GM12878 (cell line): ENCODE measurements around the gene WDR91. TPM values are rescaled to one million over a fixed set of nuclear protein-coding genes. Genes with fewer than 3 reads are reported as not detected.
A peak's percentile ranks its signal among the peaks of the same experiment; 100 is the strongest.

Experiments
- ATF3 ChIP-seq: IDR thresholded peaks from 2 replicates; pipeline ENCODE4 v1.6.1; 2011; ENCODE audit warnings: low read depth, mild to moderate bottlenecking, low read length, moderate library complexity, borderline replicate concordance; ENCODE audit errors: extremely low read depth
- BHLHE40 ChIP-seq, 2 experiments: fragments of 450-650 bp in 1 of 2; IDR thresholded peaks; 2 replicates each; pipeline ENCODE4 v1.6.1; 2011 to 2017; ENCODE audit warnings: low read depth in 2 of 2, borderline replicate concordance in 1 of 2, improper control_type of control experiment in 1 of 2, low read length in 1 of 2, mild to moderate bottlenecking in 1 of 2
- CBFB ChIP-seq: IDR thresholded peaks from 2 replicates; pipeline ENCODE4 v1.6.1; 2016; ENCODE audit warnings: antibody characterized with exemption, low read depth
- IKZF2 ChIP-seq, 2 experiments: fragments of 450-650 bp; IDR thresholded peaks; 2 replicates each; pipeline ENCODE4 v1.6.1; 2017; ENCODE audit warnings: mild to moderate bottlenecking in 2 of 2, moderate library complexity in 2 of 2
- KDM1A ChIP-seq: fragments of 200-600 bp; sonication (generic); IDR thresholded peaks from 2 replicates; pipeline ENCODE4 v1.6.1; 2016; ENCODE audit warnings: borderline replicate concordance
- MLLT1 ChIP-seq: fragments of 450-650 bp; IDR thresholded peaks from 2 replicates; pipeline ENCODE4 v1.6.1; 2016; ENCODE audit warnings: mild to moderate bottlenecking
- NKRF ChIP-seq: fragments of 450-650 bp; conservative IDR thresholded peaks from 2 replicates; pipeline ENCODE4 v1.6.1; 2017; ENCODE audit warnings: mild to moderate bottlenecking, moderate library complexity
- NR2C2 ChIP-seq: IDR thresholded peaks from 2 replicates; pipeline ENCODE4 v1.6.1; 2011; ENCODE audit warnings: borderline replicate concordance, low read depth; ENCODE audit not compliant: control insufficient read depth, insufficient read length
- PML ChIP-seq: IDR thresholded peaks from 2 replicates; pipeline ENCODE4 v1.6.1; 2012; ENCODE audit warnings: low read length, inconsistent platforms
- POLR2A ChIP-seq: IDR thresholded peaks from 2 replicates; pipeline ENCODE4 v1.6.1; 2011; ENCODE audit warnings: low read depth, mild to moderate bottlenecking, low read length
- POLR2AphosphoS2 ChIP-seq: IDR thresholded peaks from 2 replicates; pipeline ENCODE4 v1.6.1; 2011; ENCODE audit warnings: low read depth, mild to moderate bottlenecking, low read length, improper control_type of control experiment, moderate library complexity
- REST ChIP-seq: IDR thresholded peaks from 2 replicates; pipeline ENCODE4 v1.6.1; 2012; ENCODE audit warnings: mild to moderate bottlenecking, low read depth, low read length
- RUNX3 ChIP-seq: IDR thresholded peaks from 2 replicates; pipeline ENCODE4 v1.6.1; 2012; ENCODE audit warnings: low read length, inconsistent platforms
- SIN3A ChIP-seq: IDR thresholded peaks from 2 replicates; pipeline ENCODE4 v1.6.1; 2012; ENCODE audit warnings: low read depth, low read length, improper control_type of control experiment
- SMARCA5 ChIP-seq: fragments of 450-650 bp; IDR thresholded peaks from 2 replicates; pipeline ENCODE4 v1.6.1; 2017; ENCODE audit warnings: mild to moderate bottlenecking
- WRNIP1 ChIP-seq: IDR thresholded peaks from 2 replicates; pipeline ENCODE4 v1.6.1; 2011; ENCODE audit warnings: low read depth, low read length, improper control_type of control experiment, borderline replicate concordance
- ZNF207 ChIP-seq: fragments of 450-650 bp; IDR thresholded peaks from 2 replicates; pipeline ENCODE4 v1.6.1; 2014; ENCODE audit warnings: antibody characterized with exemption, mild to moderate bottlenecking, borderline replicate concordance
- ZNF217 ChIP-seq: fragments of 450-650 bp; IDR thresholded peaks from 2 replicates; pipeline ENCODE4 v1.6.1; 2017; ENCODE audit warnings: antibody characterized with exemption, mild to moderate bottlenecking
- ZNF687 ChIP-seq: fragments of 450-650 bp; IDR thresholded peaks from 2 replicates; pipeline ENCODE4 v1.6.1; 2017; ENCODE audit warnings: mild to moderate bottlenecking, moderate library complexity
- polyA plus RNA-seq, 11 experiments: library from polyadenylated mRNA; depleted of rRNA in 4 of 11; unstranded in 6 of 11; stranded (reverse) in 5 of 11; fragments of >200 nt; fragmentation: Nextera tagmentation in 4 of 11; fragmentation: Illumina TruSeq in 1 of 11; extraction: Ambion mirVana in 4 of 11; extraction: Trizol in 1 of 11; gene quantifications; 1 replicate in 1 of 11; 2 replicates in 10 of 11; pipeline versions ENCODE4 v1.2.1 to v1.2.3, GENCODE V29; 2011 to 2016; ENCODE audit warnings: inconsistent platforms in 2 of 11, missing spikeins in 2 of 11, low read depth in 1 of 11
- total RNA-seq, 4 experiments: library from RNA; depleted of rRNA in 3 of 4; stranded (reverse); fragments of >200 nt in 3 of 4; fragmentation: Illumina TruSeq in 1 of 4; extraction: Trizol in 1 of 4; gene quantifications; 2 replicates each; pipeline versions ENCODE4 v1.2.1 to v1.2.3, GENCODE V29; 2013 to 2021

WDR91 gene
- total and polyA plus RNA-seq, 10 of the 15 experiments (the other 5 are each of a cell fraction or from before 2014, with no cell fraction given), result 7.6 to 83.3 (median 16.5) TPM

- 0 out of 2 replicates have a peak, but pooled peaks have one; percentile 15 for TF ChIP-seq RUNX3
- TF ChIP-seq BHLHE40 (IDR thresholded peaks at IDR 0.05; ENCODE audit: borderline replicate concordance in 1 of 2, low read depth in 2 of 2, low read length in 1 of 2), result peak; percentile 22 to 59; a peak in 3 of 4 replicates
- TF ChIP-seq NR2C2, result no peak
- TF ChIP-seq MLLT1, result 0 out of 2 replicates have a peak, but pooled peaks have one; percentile 44
- TF ChIP-seq KDM1A, result no peak
- TF ChIP-seq IKZF2 (IDR thresholded peaks at IDR 0.05), result no peak
- TF ChIP-seq ZNF687, result peak; percentile 68
- no peak for TF ChIP-seq POLR2A
- no peak for TF ChIP-seq ATF3
- no peak for TF ChIP-seq POLR2AphosphoS2
- TF ChIP-seq PML, result no peak
- peak; percentile 13; the same call in 1 of the 2 replicates for TF ChIP-seq NKRF
- TF ChIP-seq ZNF207, result no peak
- TF ChIP-seq SIN3A, result no peak
- TF ChIP-seq CBFB, result no peak
- no peak for TF ChIP-seq SMARCA5
- TF ChIP-seq REST, result no peak
- TF ChIP-seq WRNIP1, result no peak
- TF ChIP-seq ZNF217, result no peak
Measured at GRCh38 chr7:135208102-135208793, 3.1 kb downstream of the WDR91 start (continued).
